Measurements from ENCODE around the gene C21orf91. TPM values are rescaled to one million over a fixed set of nuclear protein-coding genes. Genes with fewer than 3 reads are reported as not detected.

Gene C21orf91
- total and polyA plus RNA-seq, 2 donors (not counting 3 experiments of a cell fraction or from before 2014, with no cell fraction given), result 1.3 to 4.2 TPM

DNA sequence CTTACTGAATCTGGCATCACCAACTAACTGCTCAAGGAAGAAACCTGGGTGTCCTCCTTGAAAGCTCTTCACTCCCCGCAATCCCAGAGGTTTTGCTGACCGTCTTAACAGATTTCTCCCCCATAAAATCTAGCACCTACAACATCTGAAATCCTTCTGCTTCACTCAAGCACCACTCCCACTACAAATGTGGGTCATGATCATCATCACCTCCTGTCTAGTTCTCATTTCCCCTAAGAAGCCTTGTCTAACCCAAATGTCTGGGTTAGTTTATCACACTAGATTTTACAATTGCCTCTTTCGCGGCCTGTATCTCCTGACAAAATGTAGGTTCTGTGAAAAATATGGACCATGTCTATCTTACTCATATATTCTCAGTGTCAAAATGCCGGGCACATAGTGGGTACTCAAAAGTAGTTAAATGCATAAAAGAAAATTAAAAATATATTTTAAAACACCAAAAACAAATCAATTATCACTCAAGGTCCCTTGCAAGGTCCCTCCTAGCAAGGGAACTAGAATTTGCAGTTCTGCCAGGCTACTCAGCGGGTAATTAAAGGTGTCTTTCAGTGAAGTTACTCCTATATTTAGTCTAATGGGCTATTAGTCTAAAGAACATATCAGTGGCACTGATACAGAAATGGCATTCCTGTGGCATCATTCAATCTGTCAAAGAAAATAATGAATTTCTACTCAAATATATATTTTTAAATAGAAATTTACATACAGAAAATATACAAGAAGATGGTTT, 19.6 kb downstream of the C21orf91 start:
- CTCF ChIA-PET, result interaction anchor here (1.1 kb wide), 1 partner anchor 8 kb away, joined by 3 read pairs; no protein-coding TSS in a partner anchor
- FAIRE-seq, result no peak

More for the DNA sequence above, 19.6 kb downstream of the C21orf91 start:
- POLR2A ChIA-PET, result no interaction called here
- Histone ChIP-seq H3K4me3 (replicated peaks in 1 of 3; ENCODE audit: insufficient read depth in 1 of 3, low read depth in 1 of 3, low read length in 3 of 3) (no peak overlapping the region), H3K36me3 (ENCODE audit: control insufficient read depth in 2 of 2, extremely low read depth in 1 of 2, insufficient read depth in 2 of 2, low read length in 2 of 2) (no peaks in the 10 kb centered on the region), H3K9me3 (replicated peaks; ENCODE audit: control insufficient read depth, insufficient read depth, low read length) (no peaks in the 10 kb centered on the region), H3K4me2 (ENCODE audit: insufficient read depth, low read length) (no peak overlapping the region), H3K9ac (replicated peaks; ENCODE audit: extremely low read depth, insufficient read depth, low read length) (no peak overlapping the region), H4K20me1 (replicated peaks; ENCODE audit: control insufficient read depth, extremely low read depth, insufficient read depth, low read length) (no peaks in the 10 kb centered on the region), H2AFZ (ENCODE audit: low read depth, low read length) (no peak overlapping the region), H3K27ac (ENCODE audit: insufficient read depth, low read depth, low read length) (no peak overlapping the region), H3K9me1 (replicated peaks; ENCODE audit: control insufficient read depth, extremely low read depth, insufficient read depth, low read length) (no peaks in the 10 kb centered on the region), H3K79me2 (ENCODE audit: control insufficient read depth, insufficient read depth, low read length) (no peaks in the 10 kb centered on the region), H3K27me3 (ENCODE audit: control insufficient read depth in 2 of 2, insufficient read depth in 2 of 2, low read length in 2 of 2) (no peaks in the 10 kb centered on the region), H3K4me1 (ENCODE audit: control insufficient read depth, extremely low read depth, insufficient read depth, low read length) (no peaks in the 10 kb centered on the region)
- dilution Hi-C loops (cut with MboI; ENCODE audit: extremely low pct_ligation_motif_present, low sequenced_read_pairs), result no loop called here
- TF ChIP-seq, protein P1, sequence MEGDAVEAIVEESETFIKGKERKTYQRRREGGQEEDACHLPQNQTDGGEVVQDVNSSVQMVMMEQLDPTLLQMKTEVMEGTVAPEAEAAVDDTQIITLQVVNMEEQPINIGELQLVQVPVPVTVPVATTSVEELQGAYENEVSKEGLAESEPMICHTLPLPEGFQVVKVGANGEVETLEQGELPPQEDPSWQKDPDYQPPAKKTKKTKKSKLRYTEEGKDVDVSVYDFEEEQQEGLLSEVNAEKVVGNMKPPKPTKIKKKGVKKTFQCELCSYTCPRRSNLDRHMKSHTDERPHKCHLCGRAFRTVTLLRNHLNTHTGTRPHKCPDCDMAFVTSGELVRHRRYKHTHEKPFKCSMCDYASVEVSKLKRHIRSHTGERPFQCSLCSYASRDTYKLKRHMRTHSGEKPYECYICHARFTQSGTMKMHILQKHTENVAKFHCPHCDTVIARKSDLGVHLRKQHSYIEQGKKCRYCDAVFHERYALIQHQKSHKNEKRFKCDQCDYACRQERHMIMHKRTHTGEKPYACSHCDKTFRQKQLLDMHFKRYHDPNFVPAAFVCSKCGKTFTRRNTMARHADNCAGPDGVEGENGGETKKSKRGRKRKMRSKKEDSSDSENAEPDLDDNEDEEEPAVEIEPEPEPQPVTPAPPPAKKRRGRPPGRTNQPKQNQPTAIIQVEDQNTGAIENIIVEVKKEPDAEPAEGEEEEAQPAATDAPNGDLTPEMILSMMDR (IDR thresholded peaks at IDR 0.05; ENCODE audit: extremely low read depth in 1 of 2, insufficient read depth in 1 of 2, low read depth in 1 of 2, low read length in 2 of 2), result no peak
- TF ChIP-seq POLR2A (IDR thresholded peaks at IDR 0.05; ENCODE audit: low read depth, low read length) (no peak), MYC (IDR thresholded peaks at IDR 0.05; ENCODE audit: low read depth, low read length) (no peak), POLR2AphosphoS5 (IDR thresholded peaks at IDR 0.05; ENCODE audit: insufficient read depth, low read depth, low read length) (no peak), FOS (IDR thresholded peaks at IDR 0.05; ENCODE audit: borderline replicate concordance, insufficient read depth, low read length) (no peak), GATA2 (IDR thresholded peaks at IDR 0.05; ENCODE audit: insufficient read depth, insufficient read length, low read depth, low read length) (no peak)
- DNase-seq (ENCODE audit: low read depth, low spot score), result no peak
- no TSS peak for BruUV-seq (replicated peaks)
- intact Hi-C loops (cut with micrococcal nuclease), result no loop called here
